Right renal pelvis (tissue), 4 donors: ENCODE data around the gene LIPH. TPM values are rescaled to one million over a fixed set of nuclear protein-coding genes. Genes with fewer than 3 reads are reported as not detected.
A peak's percentile ranks its signal among the peaks of the same experiment; 100 is the strongest.
"Not testable (repeated sequence)": the region's sequence is repeated elsewhere in the genome, so short reads cannot be mapped to it uniquely, and the experiment has no call there.

Source experiments
- DNase-seq, 4 donors: peaks; one replicate each; pipeline ENCODE4 v3.0.0-alpha.2; 2013; ENCODE audit warnings: low read depth in 4 of 4, low spot score in 3 of 4, missing footprints in 1 of 4
- polyA plus RNA-seq, 4 donors: library from polyadenylated mRNA; unstranded; fragments of 120-200 nt; gene quantifications; one replicate each; pipeline ENCODE4 v1.2.1, GENCODE V29; 2013; ENCODE audit not compliant: insufficient read length in 4 of 4

LIPH gene
- 1 to 10 TPM; 1.0 to 1.8 (median 1.4) TPM for polyA plus RNA-seq

DNA sequence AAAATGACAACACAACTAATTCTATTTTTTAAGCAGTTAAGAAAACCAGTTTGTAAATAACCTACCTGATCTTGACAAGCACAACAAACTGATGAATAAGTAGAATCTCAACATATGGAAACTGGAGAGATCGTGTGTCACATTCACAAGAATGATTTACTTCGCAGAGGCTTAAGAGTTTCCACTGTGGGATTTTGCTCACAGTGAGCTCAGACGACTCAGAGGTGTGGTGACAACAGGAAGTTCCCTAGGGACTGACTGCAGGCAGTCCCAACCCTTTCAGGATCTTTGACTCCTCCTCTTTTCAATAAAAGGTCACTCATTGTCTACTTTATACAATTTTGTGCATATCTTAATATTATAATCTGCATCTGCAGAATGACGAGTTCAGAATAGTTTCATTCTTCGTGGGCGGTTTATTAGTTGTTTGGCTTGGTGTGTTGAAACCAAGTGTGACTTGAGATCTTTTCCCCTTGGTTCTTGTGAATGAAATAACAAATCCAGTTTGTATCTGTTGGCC is at the start of gene LIPH:
Gene LIPH, minus strand, starts transcription at position 231 of the 520 bp plus-strand sequence. Its CDS starts 117 bp downstream, at position 114.
- no peak for DNase-seq

GRCh38 chr3:185595526-185595925 is 43.1 kb upstream of the LIPH start:
- DNase-seq: no peak

GRCh38 chr3:185594073-185594472 is 41.7 kb upstream of the LIPH start:
- DNase-seq: no peak

GRCh38 chr3:185586686-185587039 is 34.3 kb upstream of the LIPH start:
- DNase-seq: peak in 1 of 4 donors; percentile 22

GRCh38 chr3:185585859-185586685 is 33.7 kb upstream of the LIPH start, which contains the start of gene SENP2:
Gene SENP2, plus strand, starts transcription at chr3:185586295. Its CDS starts 119 bp downstream, at chr3:185586414.
- DNase-seq: peak; percentile 98 to 99 (median 98)

GRCh38 chr3:185585518-185585858 is 33.1 kb upstream of the LIPH start:
- no peak for DNase-seq

DNA sequence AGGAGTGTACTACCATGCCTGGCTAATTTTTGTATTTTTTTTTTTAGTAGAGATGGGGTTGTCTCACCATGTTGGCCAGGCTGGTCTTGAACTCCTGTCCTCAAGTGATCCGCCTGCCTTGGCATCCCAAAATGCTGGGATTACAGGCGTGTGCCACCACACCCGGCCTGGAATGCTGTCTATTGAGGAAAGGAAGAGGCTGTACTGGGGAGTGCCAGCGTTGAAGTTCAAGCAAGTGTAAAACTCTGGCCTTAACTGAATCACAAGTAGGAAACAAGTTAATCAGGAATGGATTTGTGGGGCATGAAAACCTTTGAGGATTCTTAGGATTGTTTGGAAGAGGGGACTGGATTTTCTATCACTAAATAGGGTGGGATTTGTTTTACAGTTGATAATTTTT is 32.3 kb upstream of the LIPH start:
- DNase-seq: no peak

GRCh38 chr3:185583925-185584324 is 31.5 kb upstream of the LIPH start:
- no peak for DNase-seq

GRCh38 chr3:185582871-185583270 is 30.5 kb upstream of the LIPH start:
- DNase-seq: no peak

GRCh38 chr3:185582236-185582635 is 29.8 kb upstream of the LIPH start:
- DNase-seq: no peak

GRCh38 chr3:185575108-185575869 is 22.9 kb upstream of the LIPH start:
- DNase-seq: peak in 1 of 4 donors; percentile 61

- DNase-seq: no peak
These were observed 19.8 kb upstream of the LIPH start for GRCh38 chr3:185572183-185572582.

- no peak for DNase-seq
These were observed 9.6 kb upstream of the LIPH start for GRCh38 chr3:185561958-185562357.

- DNase-seq: no peak
These were observed 9.1 kb upstream of the LIPH start for GRCh38 chr3:185561374-185561943.

DNA sequence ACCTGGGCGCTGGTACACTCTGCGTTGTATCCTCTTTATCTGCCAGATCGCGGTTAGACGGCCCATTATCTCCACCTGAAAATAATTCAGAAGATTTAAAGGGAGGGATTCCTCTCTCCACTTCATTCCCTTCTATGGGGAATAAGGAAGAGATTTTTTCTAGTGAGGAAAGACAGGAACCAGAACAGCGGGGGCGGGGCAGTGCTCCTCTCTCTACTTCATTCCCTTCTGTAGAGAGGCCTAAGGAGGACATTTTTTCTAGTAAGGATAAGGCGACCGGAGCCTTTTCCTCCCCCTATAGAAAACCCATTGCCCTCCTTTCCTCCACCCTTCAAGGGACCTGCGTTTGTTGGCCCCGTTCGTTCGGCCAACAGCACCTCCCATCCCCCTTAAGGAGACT is 8.3 kb upstream of the LIPH start:
- DNase-seq: no peak

DNA sequence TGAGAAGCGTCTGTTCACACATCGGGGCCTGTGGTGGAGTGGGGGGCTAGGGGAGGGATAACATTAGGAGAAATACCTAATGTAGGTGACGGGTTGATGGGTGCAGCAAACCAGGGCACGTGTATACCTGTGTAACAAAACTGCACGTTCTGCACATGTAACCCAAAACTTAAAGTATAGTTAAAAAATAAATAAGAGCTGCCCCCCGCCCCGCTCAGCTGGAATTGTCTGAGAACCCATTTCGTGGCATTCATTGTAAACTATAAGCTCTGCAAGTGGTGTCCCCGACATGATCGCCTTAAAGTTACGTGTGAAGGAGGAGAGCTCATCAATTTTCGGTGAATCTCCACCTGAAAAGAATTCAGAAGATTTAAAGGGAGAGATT is 7.3 kb upstream of the LIPH start:
- DNase-seq: no peak

GRCh38 chr3:185558395-185558794 is 6.0 kb upstream of the LIPH start:
- DNase-seq: no peak

DNA sequence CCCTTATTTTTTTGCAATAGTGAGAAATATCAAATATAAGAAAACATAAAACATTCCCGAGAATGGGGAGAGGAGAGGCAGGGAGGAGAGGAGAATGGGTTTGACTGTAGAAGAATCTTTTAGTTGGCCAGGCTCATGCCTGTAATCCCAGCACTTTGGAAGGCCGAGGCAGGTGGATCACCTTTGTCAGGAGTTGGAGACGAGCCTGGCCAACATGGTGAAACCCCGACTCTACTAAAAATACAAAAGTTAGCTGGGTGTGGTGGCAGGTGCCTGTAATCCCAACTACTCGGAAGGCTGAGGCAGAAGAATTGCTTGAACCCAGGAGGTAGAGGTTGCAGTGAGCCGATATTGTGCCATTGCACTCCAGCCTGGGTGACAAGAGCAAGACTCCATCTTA is 4.3 kb upstream of the LIPH start:
- not testable (repeated sequence) for DNase-seq

GRCh38 chr3:185555860-185556347 is 3.5 kb upstream of the LIPH start:
- no peak for DNase-seq

GRCh38 chr3:185555101-185555501 is 2.7 kb upstream of the LIPH start:
- no peak for DNase-seq

DNA sequence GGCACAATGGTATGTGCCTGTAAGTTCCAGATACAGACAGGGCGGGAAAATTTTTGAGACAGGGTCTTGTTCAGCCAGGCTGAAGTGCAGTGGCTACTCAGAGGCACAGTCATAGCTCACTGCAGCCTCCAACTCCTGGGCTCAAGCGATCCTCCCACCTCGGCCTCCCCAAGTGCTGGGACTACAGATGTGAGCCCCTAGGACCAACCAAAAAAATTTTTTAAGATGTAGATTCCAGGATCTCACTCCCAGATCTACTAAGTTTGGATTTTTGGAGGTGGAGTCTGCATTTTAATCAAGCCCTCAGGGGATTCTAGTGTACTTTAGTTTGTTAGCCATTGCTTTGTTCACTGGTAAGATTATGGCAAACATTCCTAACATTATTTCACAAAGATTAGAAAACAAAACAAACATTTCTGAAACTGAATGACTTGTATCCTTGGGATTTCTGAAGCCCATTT is 2.7 kb downstream of the LIPH start:
- DNase-seq: no peak
